GM21515 (cell line): ENCODE data around the gene CCDC142.

ENCODE experiments used
- ATAC-seq: cut with Tn5 transposase; IDR thresholded peaks from one replicate; pipeline ENCODE4 v1.9.1; 2021; ENCODE audit not compliant: unreplicated experiment

Gene CCDC142

DNA sequence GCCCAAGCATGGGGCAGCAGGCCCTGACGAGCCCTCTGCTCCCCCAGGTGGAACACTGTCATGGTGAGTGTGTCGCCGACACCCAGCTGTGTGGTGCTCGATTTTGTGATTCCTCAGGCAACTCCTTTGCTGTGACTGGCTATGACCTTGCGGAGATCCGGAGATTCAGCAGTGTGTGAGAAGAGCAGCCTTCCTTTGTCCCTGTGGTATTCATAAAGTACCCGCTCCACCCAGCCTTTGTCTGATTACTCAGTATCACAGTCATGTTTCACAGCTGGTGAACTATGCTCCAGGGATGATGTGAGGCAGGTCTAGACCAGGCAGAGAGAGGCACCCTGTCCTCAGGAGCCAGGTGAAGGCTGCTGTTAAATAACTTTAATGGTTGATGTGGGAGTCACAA is 57.3 kb downstream of the CCDC142 start:
- no peak for ATAC-seq

DNA sequence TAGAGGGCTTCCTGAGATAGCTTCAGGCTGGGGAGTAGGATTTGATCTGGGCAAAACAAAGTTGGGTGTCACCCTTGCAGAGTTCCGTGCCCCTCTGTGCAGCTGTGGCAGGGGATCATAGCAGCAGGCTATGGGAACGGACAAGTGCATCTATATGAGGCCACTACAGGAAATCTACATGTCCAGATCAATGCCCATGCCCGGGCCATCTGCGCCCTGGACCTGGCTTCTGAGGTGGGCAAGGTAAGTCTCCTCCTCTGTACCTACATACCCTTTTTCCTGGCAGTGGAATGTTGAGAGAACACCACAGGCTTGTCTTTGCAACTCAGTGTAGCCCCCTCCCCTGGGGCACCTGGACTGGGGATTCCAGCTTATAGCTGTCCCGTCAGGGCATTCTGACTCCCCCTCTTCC is 57.8 kb downstream of the CCDC142 start:
- no peak for ATAC-seq

DNA sequence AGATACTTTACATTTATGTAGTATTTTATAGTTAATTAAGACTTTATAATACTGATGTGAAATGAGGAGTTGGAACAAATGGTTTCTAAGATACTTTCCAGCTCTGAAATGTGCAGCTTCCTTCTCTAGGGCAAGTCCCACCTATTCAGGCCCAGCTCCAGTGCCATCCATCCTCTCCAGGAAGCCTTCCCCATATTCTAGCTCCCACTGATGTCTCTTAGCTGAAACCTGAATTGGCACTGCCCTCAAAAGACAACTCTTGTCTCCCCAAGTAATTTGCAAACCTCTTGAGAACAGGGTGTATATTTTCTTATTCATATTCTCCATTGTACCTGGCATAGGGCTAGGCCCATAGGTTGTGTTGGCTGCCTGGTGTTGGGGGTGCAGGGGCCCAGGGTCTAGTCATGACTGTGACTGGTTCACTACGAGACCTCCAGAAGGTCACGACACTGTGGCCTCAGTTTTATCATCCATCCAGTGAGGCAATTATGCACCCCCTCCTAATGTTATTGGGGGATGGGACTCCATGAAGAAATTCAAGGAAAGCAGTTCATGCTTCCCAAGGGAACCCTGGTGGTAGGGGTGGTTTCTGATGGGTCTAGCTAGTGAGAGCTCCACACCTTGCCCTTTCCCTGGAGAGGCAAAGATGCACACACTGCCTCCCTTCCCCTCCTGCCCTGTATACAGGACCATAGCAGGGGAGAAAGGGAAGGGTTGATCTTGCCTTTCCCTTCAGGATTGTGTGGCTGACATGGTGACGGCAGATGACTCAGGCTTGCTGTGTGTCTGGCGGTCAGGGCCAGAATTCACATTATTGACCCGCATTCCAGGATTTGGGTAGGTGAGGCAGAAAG is 58.4 kb downstream of the CCDC142 start:
- no peak for ATAC-seq
